ENCODE data around the gene PACSIN1.

PACSIN1 gene

GRCh38 chr6:34553750-34554149 is 87.9 kb downstream of the PACSIN1 start:
- DNase-seq (ENCODE audit: low spot score), result no peak
- TF ChIP-seq, protein P1, sequence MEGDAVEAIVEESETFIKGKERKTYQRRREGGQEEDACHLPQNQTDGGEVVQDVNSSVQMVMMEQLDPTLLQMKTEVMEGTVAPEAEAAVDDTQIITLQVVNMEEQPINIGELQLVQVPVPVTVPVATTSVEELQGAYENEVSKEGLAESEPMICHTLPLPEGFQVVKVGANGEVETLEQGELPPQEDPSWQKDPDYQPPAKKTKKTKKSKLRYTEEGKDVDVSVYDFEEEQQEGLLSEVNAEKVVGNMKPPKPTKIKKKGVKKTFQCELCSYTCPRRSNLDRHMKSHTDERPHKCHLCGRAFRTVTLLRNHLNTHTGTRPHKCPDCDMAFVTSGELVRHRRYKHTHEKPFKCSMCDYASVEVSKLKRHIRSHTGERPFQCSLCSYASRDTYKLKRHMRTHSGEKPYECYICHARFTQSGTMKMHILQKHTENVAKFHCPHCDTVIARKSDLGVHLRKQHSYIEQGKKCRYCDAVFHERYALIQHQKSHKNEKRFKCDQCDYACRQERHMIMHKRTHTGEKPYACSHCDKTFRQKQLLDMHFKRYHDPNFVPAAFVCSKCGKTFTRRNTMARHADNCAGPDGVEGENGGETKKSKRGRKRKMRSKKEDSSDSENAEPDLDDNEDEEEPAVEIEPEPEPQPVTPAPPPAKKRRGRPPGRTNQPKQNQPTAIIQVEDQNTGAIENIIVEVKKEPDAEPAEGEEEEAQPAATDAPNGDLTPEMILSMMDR (IDR thresholded peaks at IDR 0.05; ENCODE audit: extremely low read depth, insufficient read depth, missing control alignments), result no peak
- in situ Hi-C loops (cut with MboI; ENCODE audit: low pct_unique_long_range_greater_than_20kb, low sequenced_read_pairs, unreplicated experiment), result no loop called here

DNA sequence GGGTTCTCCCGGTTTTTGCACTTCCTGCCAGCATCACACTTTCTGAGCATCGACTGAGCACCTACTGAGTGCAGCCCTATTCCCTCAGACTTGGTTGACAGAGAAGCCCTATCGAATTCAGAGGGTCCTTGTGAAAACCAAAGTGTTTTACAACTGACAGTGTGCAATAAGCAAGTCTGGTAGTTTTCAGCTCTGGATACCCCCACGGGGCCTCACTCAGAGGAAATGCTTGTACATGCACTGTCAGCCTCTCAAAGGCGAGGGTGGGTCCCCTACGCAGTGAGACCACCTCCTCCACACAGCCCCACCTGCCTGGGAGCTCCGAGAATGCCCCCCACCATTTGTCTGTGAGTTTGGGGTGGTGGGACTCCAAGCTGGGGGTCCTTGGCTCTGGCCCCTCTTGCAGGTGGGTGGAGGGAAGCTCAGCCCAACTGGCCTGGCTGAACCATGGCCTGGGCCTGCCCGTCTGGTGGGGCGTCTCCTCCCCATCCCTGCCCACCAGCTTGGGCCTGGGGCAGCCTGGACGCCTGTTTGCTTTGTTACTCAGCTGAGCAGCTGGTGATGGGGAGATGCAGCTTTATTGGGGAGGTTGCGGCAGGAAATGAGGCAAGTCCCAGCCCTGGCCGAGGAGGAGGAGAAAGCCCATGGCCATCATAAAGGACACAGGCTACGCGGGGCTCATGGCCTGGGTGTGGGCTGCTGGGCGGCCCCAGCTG is 88.6 kb downstream of the PACSIN1 start:
- TF ChIP-seq, protein P1 (IDR thresholded peaks at IDR 0.05; ENCODE audit: extremely low read depth, insufficient read depth, missing control alignments), result no peak
- no peak for DNase-seq (ENCODE audit: low spot score)
- in situ Hi-C loops (cut with MboI; ENCODE audit: low pct_unique_long_range_greater_than_20kb, low sequenced_read_pairs, unreplicated experiment), result no loop called here

DNA sequence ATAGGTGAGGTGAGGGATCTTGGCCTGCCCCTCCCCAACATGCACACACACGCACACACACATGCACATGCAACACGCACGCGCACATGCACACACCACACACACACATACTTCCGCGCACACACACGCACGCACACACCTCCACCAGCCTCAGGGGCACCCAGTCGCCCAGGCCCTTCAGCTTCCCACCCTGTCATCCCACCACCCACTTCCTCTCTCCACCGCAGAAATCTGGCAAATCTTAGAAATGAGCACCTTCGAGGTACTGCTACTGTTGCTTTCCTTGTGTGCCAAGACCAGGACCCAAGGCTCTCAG is 89.1 kb downstream of the PACSIN1 start:
- no peak for DNase-seq (ENCODE audit: low spot score)
- TF ChIP-seq, protein P1 (IDR thresholded peaks at IDR 0.05; ENCODE audit: extremely low read depth, insufficient read depth, missing control alignments), result no peak
- in situ Hi-C loops (cut with MboI; ENCODE audit: low pct_unique_long_range_greater_than_20kb, low sequenced_read_pairs, unreplicated experiment), result no loop called here

DNA sequence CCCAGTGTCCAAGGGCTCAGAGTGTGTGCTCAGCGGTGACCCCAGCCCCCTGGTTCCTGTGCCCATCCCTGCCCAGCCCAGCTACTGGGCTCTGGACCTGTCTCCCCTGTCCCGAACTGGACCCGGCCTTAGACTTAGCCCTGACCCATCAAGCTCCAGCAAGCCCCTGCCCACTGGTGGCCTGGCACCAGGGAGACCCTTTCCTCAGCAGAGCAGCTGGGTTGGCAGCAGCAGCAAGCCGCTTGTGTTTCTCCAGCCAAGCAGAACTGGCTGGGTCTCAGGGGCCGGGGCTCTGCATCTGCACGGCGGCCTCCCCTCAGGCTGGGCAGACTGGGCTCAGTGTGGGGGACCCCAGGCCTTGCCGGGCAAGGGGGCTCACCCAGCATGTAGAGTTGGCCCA is 89.5 kb downstream of the PACSIN1 start:
- TF ChIP-seq, protein P1 (IDR thresholded peaks at IDR 0.05; ENCODE audit: extremely low read depth, insufficient read depth, missing control alignments), result no peak
- DNase-seq (ENCODE audit: low spot score), result no peak
- in situ Hi-C loops (cut with MboI; ENCODE audit: low pct_unique_long_range_greater_than_20kb, low sequenced_read_pairs, unreplicated experiment), result no loop called here

GRCh38 chr6:34556031-34556471 is 90.2 kb downstream of the PACSIN1 start, which contains the start of gene SPDEF:
Gene SPDEF (minus strand): TSS chr6:34556329. CDS start chr6:34544455, 11,874 bp downstream.
- in situ Hi-C loops (cut with MboI; ENCODE audit: low pct_unique_long_range_greater_than_20kb, low sequenced_read_pairs, unreplicated experiment), result no loop called here
- no peak for DNase-seq (ENCODE audit: low spot score)
- TF ChIP-seq, protein P1 (IDR thresholded peaks at IDR 0.05; ENCODE audit: extremely low read depth, insufficient read depth, missing control alignments), result no peak

DNA sequence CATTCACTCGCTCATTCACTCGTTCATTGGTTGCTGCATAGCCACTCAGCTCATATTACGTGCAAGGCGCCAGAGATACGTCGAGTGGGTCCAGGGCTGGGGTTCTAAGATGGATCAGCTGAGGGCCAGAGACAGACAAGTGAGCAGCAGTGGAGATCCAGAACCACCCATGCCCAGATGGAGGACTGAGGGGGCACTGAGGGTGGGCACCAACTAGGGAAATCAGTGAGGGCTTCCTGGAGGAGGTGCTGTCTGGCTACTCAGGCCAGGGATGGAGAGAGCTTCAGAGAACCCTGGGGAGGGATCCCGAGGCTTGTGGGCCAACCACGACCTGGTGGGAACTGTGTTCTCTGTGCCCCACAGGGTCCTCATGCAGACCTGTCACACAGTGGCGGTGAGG is 90.6 kb downstream of the PACSIN1 start:
- in situ Hi-C loops (cut with MboI; ENCODE audit: low pct_unique_long_range_greater_than_20kb, low sequenced_read_pairs, unreplicated experiment), result no loop called here
- TF ChIP-seq, protein P1 (IDR thresholded peaks at IDR 0.05; ENCODE audit: extremely low read depth, insufficient read depth, missing control alignments), result no peak
- no peak for DNase-seq (ENCODE audit: low spot score)

Data from GM13977 (cell line).